NCI-H2196 (cell line): Measurements from ENCODE around the gene SUMF1.

Source experiments
- DNase-seq: peaks from one replicate; lab custom pipeline; 2025; ENCODE audit not compliant: unreplicated experiment; lab: John Stamatoyannopoulos, UW

SUMF1 gene

GRCh38 chr3:4497843-4498324, 30.8 kb upstream of the SUMF1 start:
- no peak for DNase-seq

- no peak for DNase-seq
These were observed 30.1 kb upstream of the SUMF1 start for GRCh38 chr3:4497005-4497692.

GRCh38 chr3:4496087-4496452, 29.0 kb upstream of the SUMF1 start:
- no peak for DNase-seq

- no peak for DNase-seq
These were observed 28.4 kb upstream of the SUMF1 start for GRCh38 chr3:4495294-4496086.

- no peak for DNase-seq
These were observed 27.8 kb upstream of the SUMF1 start for GRCh38 chr3:4494895-4495264.

GRCh38 chr3:4493941-4494894, 27.1 kb upstream of the SUMF1 start:
- DNase-seq: no peak

GRCh38 chr3:4493014-4493940, 26.2 kb upstream of the SUMF1 start, which contains the start of gene ITPR1:
Gene ITPR1 (plus strand): TSS chr3:4493348. CDS start chr3:4516492, 23,144 bp downstream.
- peak; percentile 73 for DNase-seq

GRCh38 chr3:4492208-4493013, 25.3 kb upstream of the SUMF1 start:
- peak; percentile 1 for DNase-seq

- DNase-seq: no peak
These were observed 24.8 kb upstream of the SUMF1 start for GRCh38 chr3:4491855-4492207.

- no peak for DNase-seq
These were observed 11.2 kb upstream of the SUMF1 start for GRCh38 chr3:4478261-4478660.

- no peak for DNase-seq
These were observed 9.4 kb upstream of the SUMF1 start for GRCh38 chr3:4476496-4476895.

GRCh38 chr3:4475804-4476203, 8.7 kb upstream of the SUMF1 start:
- DNase-seq: no peak

GRCh38 chr3:4474683-4475490, 7.8 kb upstream of the SUMF1 start:
- no peak for DNase-seq

GRCh38 chr3:4472766-4473165, 5.7 kb upstream of the SUMF1 start:
- no peak for DNase-seq

GRCh38 chr3:4472312-4472711, 5.2 kb upstream of the SUMF1 start:
- DNase-seq: no peak

- DNase-seq: no peak
These were observed 4.8 kb upstream of the SUMF1 start for GRCh38 chr3:4471907-4472306.

GRCh38 chr3:4467522-4467867, 426 bp upstream of the SUMF1 start:
- DNase-seq: no peak

GRCh38 chr3:4464576-4464975, 2.5 kb downstream of the SUMF1 start:
- no peak for DNase-seq
